Activated CD4-positive, alpha-beta T cell treated with anti-CD3 and anti-CD28 coated beads, Interleukin-2, amount 50 U/mL, for 48 hours (primary cell): ENCODE data around the gene TGFB2.
A peak's percentile ranks its signal among the peaks of the same experiment; 100 is the strongest.

Source experiments
- DNase-seq, 2 experiments: peaks; one replicate each; pipeline ENCODE4 v3.0.0-alpha.2; 2020

The TGFB2 gene

GRCh38 chr1:218363141-218363540 lies 18.0 kb downstream of the TGFB2 start:
- no peak for DNase-seq

GRCh38 chr1:218364028-218364710 lies 19.0 kb downstream of the TGFB2 start:
- no peak for DNase-seq

GRCh38 chr1:218365226-218365999 lies 20.3 kb downstream of the TGFB2 start:
- no peak for DNase-seq

DNA sequence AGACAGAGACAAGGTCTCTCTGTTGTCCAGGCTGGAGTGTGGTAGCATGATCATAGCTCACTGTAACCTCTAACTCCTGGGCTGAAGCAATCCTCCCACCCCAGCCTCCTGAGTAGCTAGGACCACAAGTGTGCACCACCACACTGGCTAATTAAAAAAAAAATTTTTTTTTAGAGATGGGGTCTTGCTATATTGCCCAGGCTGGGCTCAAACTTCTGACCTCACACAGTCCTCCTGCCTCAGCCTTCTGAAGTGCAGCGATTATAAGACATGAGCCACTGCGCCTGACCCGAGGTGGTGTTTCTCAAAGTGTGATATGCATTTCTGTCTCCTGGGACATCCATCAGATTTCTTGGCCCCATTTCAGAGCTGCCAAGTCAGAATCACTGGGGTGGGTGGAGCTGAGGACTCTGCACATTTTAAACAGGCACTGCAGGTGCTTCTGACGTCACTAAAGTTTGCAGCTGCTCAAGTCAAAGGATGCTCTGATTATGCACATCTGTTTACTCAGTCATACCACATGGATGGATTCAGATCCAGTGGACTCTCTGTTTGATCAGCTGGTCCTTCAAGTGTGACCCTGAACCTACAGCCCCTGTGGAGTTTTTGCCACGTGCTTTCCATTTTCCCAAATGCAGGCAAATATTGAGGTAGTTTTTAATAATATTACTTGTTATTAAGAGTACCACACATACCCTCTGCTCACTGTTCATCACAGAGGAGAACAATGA lies 21.4 kb downstream of the TGFB2 start:
- no peak for DNase-seq

GRCh38 chr1:218367118-218367517 lies 22.0 kb downstream of the TGFB2 start:
- no peak for DNase-seq

- DNase-seq: no peak
Observed at GRCh38 chr1:218368686-218369085, 23.6 kb downstream of the TGFB2 start.

DNA sequence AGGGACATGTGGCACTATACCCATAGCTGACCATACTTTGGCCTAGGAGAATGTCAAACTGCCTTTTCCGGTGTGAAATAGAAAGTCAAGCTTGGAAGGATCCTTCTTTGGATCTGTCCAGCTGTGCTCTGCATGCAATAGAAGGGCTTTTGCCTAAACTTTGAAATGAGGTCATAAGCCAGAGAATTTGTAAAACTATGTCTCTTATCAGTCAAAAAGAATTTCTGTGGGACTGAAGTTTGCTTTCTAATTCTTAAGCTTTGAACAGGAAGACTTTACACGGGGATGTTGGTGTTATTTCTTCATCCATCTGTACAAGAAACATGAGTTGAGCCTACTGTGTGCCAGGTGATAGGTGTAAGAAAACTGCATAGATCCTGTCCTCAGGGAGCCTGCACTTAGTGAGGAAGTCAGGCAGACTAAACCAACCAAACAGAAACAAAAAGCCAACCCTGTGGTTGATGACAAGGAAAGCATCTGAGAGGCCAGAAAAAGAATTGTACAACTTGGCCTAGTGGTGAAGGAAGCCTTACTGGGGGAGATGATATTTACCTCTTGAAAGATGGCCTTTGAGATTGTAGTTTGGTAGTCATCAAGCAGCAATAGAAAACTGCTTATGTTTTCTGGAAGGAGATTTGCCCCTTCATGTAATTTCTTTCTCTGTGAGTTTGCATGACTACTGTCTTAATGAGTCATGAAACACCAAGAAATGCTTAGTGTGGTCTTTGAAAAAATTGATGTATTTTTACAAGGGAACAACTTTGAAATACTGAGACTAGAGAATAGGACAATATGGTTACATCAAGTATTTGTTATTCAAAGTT lies 24.8 kb downstream of the TGFB2 start:
- DNase-seq: no peak

DNA sequence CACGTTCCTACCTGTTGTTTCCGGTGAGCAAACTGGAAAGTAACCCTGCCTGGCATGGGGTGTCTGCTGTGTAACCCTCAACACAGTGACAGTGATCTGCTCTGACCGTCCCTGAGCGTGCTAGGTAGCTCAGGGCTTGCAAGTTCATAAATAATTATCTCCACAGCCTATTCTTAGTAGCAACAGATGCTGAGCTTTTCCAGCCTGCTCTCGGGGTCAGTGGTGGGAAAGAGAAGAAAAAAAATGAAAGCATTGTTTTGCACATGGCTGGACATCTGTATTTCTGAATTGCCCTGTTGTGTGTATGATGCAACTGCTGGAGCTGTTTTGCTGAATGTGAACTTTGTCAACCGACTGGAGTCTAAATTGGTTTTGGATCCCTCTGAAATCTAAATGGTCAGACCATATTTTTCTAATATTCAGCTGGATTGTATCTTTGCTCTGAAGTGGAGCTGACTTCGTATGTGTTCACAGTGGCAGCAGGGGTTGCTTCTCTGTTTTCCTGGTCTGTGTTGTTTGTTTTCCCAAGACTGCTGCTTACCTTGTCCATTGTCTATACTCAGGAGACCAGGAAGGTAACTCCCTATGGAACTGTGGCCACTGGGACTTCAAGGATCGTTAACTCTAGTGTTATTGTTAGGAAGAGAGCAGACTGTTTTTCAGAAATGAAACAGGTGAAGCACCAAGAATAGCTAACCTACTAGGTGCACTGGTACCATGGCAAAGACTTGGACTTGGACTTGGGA lies 27.0 kb downstream of the TGFB2 start:
- no peak for DNase-seq

DNA sequence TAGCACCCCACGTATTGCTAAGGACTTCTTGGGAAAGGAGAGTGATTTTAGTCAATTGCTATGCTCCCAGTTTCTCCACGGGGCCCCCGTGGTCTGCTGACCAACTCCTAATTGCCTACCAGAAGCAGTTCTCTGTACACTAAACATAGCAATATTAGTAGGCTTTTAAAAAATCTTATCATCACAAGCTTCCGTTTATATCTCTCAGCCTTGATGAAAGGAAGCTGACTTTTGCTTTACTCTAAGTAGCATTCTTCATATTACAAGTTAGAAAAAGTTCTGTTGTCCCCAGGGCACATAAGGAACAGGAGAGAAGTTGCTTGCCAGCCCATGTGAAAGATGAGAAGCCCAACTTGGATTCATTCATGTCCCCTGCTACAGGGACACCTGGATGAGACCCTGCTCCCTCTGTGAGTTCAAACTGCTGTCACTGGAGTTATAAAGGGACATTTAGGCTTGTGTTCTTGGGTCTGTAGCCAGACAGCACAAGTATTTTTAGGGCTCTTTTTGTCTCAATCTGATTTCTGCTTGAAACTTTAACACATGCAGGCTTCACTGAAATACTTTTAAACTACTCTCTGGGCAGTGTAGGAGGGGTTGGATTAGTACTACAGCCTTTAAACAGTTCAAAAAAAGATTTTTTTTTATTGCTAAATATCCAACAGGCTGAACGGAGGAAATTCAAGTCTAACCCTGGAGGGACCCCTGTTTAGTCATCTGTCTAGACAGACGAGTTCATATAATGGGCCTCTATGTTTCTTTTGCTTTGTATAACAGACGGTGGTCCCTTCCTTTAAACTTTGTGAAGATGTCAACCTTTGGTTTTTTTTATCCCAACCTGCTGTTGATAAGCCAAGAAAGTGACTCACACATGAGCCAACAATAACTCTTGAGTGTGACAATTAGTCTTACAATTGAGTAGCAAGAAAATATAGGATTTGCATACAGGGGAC lies 29.5 kb downstream of the TGFB2 start:
- DNase-seq: no peak

DNA sequence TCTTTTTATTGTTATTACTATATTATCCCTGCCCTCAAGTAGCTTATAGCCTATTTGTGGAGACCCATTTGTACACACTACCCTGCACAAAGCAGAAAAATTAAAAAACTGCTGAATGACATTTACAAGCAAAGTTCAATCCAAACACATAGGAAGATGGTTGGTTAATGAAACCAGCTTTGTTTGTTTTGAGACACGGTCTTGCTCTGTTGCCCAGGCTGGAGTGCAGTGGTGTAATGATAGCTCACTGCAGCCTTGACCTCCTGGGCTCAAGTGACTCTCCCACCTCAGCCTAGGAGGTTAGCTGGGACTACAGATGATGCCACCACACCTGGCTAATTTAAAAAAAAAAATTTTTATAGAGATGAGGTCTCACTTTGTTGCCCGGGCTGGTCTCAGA lies 31.6 kb downstream of the TGFB2 start:
- no peak for DNase-seq

- peak; percentile 59 to 76 for DNase-seq
Observed at GRCh38 chr1:218377143-218377660, 32.1 kb downstream of the TGFB2 start.

DNA sequence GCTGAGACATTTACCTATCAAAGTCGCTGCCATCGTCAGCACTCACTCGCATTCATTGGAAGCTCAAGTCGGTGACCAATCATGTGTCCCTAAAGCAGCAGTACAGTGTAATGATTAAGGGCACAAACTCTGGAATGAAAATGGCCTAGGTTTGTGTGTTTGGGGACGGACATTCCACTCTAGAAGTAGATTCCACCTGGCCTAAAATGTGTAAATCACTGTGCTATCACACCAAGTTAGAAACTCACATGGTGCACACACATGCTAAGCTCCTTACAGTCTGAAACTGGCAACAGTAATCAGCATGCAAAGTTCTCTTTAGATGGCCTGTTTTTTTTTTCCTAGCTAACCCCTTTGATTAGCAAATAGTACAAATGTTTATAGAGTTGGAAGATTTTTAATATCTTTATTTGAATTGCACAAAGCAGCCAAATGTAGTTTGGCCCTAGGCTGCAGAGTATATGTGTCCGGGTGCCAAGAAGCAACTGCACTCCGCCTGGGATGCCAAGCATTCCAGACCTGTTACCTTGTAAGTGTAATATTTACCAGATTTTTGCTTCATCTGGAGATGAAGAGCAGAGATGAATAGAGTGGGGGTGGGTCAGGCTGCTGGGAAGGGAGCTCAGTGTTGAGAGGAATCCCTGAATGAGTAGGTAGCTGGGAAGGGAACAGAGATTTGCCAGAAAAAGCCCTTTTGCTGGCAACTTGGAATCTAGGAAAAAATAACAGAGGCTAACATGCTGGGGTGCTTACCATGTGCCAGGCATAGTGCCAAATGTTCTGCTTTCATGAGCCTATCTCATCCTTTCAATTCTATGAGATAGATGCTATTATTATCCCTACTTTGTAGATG lies 35.2 kb downstream of the TGFB2 start:
- no peak for DNase-seq

GRCh38 chr1:218382261-218382660 lies 37.1 kb downstream of the TGFB2 start:
- DNase-seq: no peak

DNA sequence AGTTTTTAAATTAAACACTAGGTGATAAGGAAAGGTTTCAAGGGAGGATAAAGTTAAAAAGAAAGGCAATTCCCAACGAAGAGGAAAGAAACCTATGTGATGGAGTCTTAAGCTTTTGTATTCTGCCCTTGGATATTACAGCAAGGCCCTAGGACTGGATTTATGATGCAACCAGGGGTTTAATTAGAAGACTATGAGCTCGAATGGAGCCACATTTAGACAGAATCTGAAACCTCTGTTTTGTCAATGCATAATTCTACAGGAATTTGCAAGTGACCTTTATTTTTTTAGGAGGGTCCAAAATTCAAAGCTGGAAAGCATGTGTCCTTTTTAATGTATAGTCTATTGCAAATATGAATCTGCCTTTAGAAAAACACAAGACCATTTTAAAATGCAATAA lies 37.9 kb downstream of the TGFB2 start:
- no peak for DNase-seq

GRCh38 chr1:218383681-218384080 lies 38.5 kb downstream of the TGFB2 start:
- DNase-seq: no peak

DNA sequence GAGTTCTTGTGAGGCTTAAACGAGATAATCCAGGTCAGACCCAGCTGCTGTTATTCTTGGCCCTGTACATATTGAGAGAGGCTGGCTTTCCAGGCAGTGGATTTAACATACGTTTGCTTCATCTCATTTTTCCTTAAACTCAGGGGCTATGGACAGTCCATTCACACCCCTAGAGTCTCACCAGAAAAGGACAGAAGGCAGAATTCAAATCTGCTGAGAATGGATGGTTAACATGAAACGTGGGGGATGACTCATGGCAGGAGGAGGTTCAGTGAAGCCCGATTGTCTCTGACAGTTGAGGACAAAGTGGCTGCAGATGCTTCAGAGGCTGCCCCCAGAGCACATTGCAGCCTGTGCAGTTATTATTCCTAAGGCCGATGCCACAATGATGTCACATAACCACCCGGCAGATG lies 39.5 kb downstream of the TGFB2 start:
- no peak for DNase-seq

GRCh38 chr1:218388591-218388990 lies 43.5 kb downstream of the TGFB2 start:
- no peak for DNase-seq

- DNase-seq: no peak
Observed at GRCh38 chr1:218390618-218391017, 45.5 kb downstream of the TGFB2 start.

DNA sequence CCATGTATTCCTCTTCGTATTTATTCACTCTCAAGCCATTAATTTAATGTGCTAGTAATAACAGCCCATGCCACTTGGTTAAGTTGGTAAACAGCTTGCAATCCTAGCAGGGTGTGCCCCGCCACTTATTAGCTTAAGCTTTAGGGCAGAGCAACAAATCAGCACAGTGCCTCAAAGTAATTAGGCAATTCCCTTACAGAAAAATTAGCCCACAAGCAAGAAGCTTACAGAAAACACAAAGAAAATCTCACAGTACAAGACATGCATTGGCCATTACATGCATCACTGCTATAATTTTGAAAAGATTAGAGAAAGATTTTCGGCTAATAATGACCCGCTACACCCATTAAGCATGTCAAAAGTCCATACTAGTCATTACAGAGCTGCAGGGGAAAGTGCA lies 47.6 kb downstream of the TGFB2 start:
- no peak for DNase-seq

GRCh38 chr1:218394416-218394815 lies 49.3 kb downstream of the TGFB2 start:
- no peak for DNase-seq
